ENCODE data around the gene RNF19B.

The RNF19B gene

GRCh38 chr1:32948905-32949304 is 15.7 kb downstream of the RNF19B start:
- Histone ChIP-seq H3K9me2 (replicated peaks; ENCODE audit: insufficient read depth, low read length) (no peaks in the 10 kb centered on the region), H3K27me3 (replicated peaks; ENCODE audit: insufficient read depth, low read length) (no peaks in the 10 kb centered on the region), H3K9ac (ENCODE audit: low read length) (no peak overlapping the region), H3K9me3 (replicated peaks; ENCODE audit: insufficient read depth, low read length) (no peaks in the 10 kb centered on the region), H3F3A (ENCODE audit: insufficient read depth, low read length) (peaks cover 5% of the 10 kb centered on the region; the same call in 1 of the 2 replicates), H4K20me1 (ENCODE audit: insufficient read depth, low read length) (no peaks in the 10 kb centered on the region; the same call in 1 of the 2 replicates), H3K4me2 (ENCODE audit: low read depth, low read length) (no peak overlapping the region), H3K79me2 (ENCODE audit: low read length) (peaks cover 18% of the 10 kb centered on the region), H3K27ac (ENCODE audit: low read length) (no peak overlapping the region), H2AFZ (ENCODE audit: low read length) (no peak overlapping the region), H3K4me3 (ENCODE audit: low read length) (no peak overlapping the region), H3K36me3 (replicated peaks; ENCODE audit: insufficient read depth, low read length) (no peaks in the 10 kb centered on the region), H3K4me1 (ENCODE audit: low read length) (peaks cover 21% of the 10 kb centered on the region)
- TF ChIP-seq EZH2phosphoT487 (IDR thresholded peaks at IDR 0.05; ENCODE audit: low read length) (no peak), CTCF (IDR thresholded peaks at IDR 0.05; ENCODE audit: low read length) (no peak), EZH2 (optimal IDR thresholded peaks at IDR 0.05; ENCODE audit: low read depth, low read length) (no peak)
- DNase-seq, result no peak

- no peaks in the 10 kb centered on the region for H3K9me3 ChIP-seq (replicated peaks; ENCODE audit: insufficient read depth, low read length)
- no peak overlapping the region for H3K4me2 ChIP-seq (ENCODE audit: low read depth, low read length)
- TF ChIP-seq EZH2phosphoT487 (IDR thresholded peaks at IDR 0.05; ENCODE audit: low read length), result no peak
- TF ChIP-seq CTCF (IDR thresholded peaks at IDR 0.05; ENCODE audit: low read length), result no peak
- TF ChIP-seq EZH2 (optimal IDR thresholded peaks at IDR 0.05; ENCODE audit: low read depth, low read length), result no peak
- H3K36me3 ChIP-seq (replicated peaks; ENCODE audit: insufficient read depth, low read length), result no peaks in the 10 kb centered on the region
- H3K27ac ChIP-seq (ENCODE audit: low read length), result no peak overlapping the region
- H3K4me3 ChIP-seq (ENCODE audit: low read length), result no peak overlapping the region
- no peaks in the 10 kb centered on the region for H3K27me3 ChIP-seq (replicated peaks; ENCODE audit: insufficient read depth, low read length)
- H4K20me1 ChIP-seq (ENCODE audit: insufficient read depth, low read length), result no peaks in the 10 kb centered on the region; the same call in 1 of the 2 replicates
- H3K4me1 ChIP-seq (ENCODE audit: low read length), result peaks cover 21% of the 10 kb centered on the region
- H3K9me2 ChIP-seq (replicated peaks; ENCODE audit: insufficient read depth, low read length), result no peaks in the 10 kb centered on the region
- H3F3A ChIP-seq (ENCODE audit: insufficient read depth, low read length), result peaks cover 5% of the 10 kb centered on the region; the same call in 1 of the 2 replicates
- H3K9ac ChIP-seq (ENCODE audit: low read length), result no peak overlapping the region
- H3K79me2 ChIP-seq (ENCODE audit: low read length), result peaks cover 15% of the 10 kb centered on the region
- no peak overlapping the region for H2AFZ ChIP-seq (ENCODE audit: low read length)
- no peak for DNase-seq
Observed at GRCh38 chr1:32948390-32948722, 16.3 kb downstream of the RNF19B start.

- no peaks in the 10 kb centered on the region; the same call in 1 of the 2 replicates for H4K20me1 ChIP-seq (ENCODE audit: insufficient read depth, low read length)
- H3K27me3 ChIP-seq (replicated peaks; ENCODE audit: insufficient read depth, low read length), result no peaks in the 10 kb centered on the region
- no peak overlapping the region for H3K4me3 ChIP-seq (ENCODE audit: low read length)
- H3K79me2 ChIP-seq (ENCODE audit: low read length), result peaks cover 10% of the 10 kb centered on the region; the same call in 1 of the 2 replicates
- H3K9ac ChIP-seq (ENCODE audit: low read length), result no peak overlapping the region
- H3K4me2 ChIP-seq (ENCODE audit: low read depth, low read length), result no peak overlapping the region
- no peak for DNase-seq
- no peaks in the 10 kb centered on the region for H3K9me2 ChIP-seq (replicated peaks; ENCODE audit: insufficient read depth, low read length)
- H3K27ac ChIP-seq (ENCODE audit: low read length), result no peak overlapping the region
- peaks cover 21% of the 10 kb centered on the region for H3K4me1 ChIP-seq (ENCODE audit: low read length)
- no peaks in the 10 kb centered on the region for H3K9me3 ChIP-seq (replicated peaks; ENCODE audit: insufficient read depth, low read length)
- TF ChIP-seq EZH2phosphoT487 (IDR thresholded peaks at IDR 0.05; ENCODE audit: low read length), result no peak
- no peak overlapping the region for H2AFZ ChIP-seq (ENCODE audit: low read length)
- no peaks in the 10 kb centered on the region for H3K36me3 ChIP-seq (replicated peaks; ENCODE audit: insufficient read depth, low read length)
- peaks cover 5% of the 10 kb centered on the region; the same call in 1 of the 2 replicates for H3F3A ChIP-seq (ENCODE audit: insufficient read depth, low read length)
Observed at GRCh38 chr1:32947669-32948389, 16.8 kb downstream of the RNF19B start.

GRCh38 chr1:32946413-32946812 is 18.2 kb downstream of the RNF19B start:
- Histone ChIP-seq H3F3A (ENCODE audit: insufficient read depth, low read length) (peaks cover 5% of the 10 kb centered on the region; the same call in 1 of the 2 replicates), H3K4me2 (ENCODE audit: low read depth, low read length) (peak overlapping the region; percentile 17; the same call in 1 of the 2 replicates), H3K27ac (ENCODE audit: low read length) (peak overlapping the region; percentile 6; the same call in 1 of the 2 replicates), H3K4me3 (ENCODE audit: low read length) (no peak overlapping the region), H3K36me3 (replicated peaks; ENCODE audit: insufficient read depth, low read length) (no peaks in the 10 kb centered on the region), H2AFZ (ENCODE audit: low read length) (no peak overlapping the region), H3K79me2 (ENCODE audit: low read length) (peaks cover 7% of the 10 kb centered on the region; the same call in 1 of the 2 replicates), H3K4me1 (ENCODE audit: low read length) (peaks cover 21% of the 10 kb centered on the region), H3K9ac (ENCODE audit: low read length) (no peak overlapping the region), H3K9me2 (replicated peaks; ENCODE audit: insufficient read depth, low read length) (no peaks in the 10 kb centered on the region), H3K27me3 (replicated peaks; ENCODE audit: insufficient read depth, low read length) (no peaks in the 10 kb centered on the region), H4K20me1 (ENCODE audit: insufficient read depth, low read length) (no peaks in the 10 kb centered on the region; the same call in 1 of the 2 replicates), H3K9me3 (replicated peaks; ENCODE audit: insufficient read depth, low read length) (no peaks in the 10 kb centered on the region)
- no peak for TF ChIP-seq EZH2phosphoT487 (IDR thresholded peaks at IDR 0.05; ENCODE audit: low read length)
- no peak for TF ChIP-seq EZH2 (optimal IDR thresholded peaks at IDR 0.05; ENCODE audit: low read depth, low read length)
- TF ChIP-seq CTCF (IDR thresholded peaks at IDR 0.05; ENCODE audit: low read length), result no peak
- no peak for DNase-seq

All from MM.1S (cell line).